GM23338 (cell line): ENCODE results near the gene TEX30. TPM values are rescaled to one million over a fixed set of nuclear protein-coding genes. Genes with fewer than 3 reads are reported as not detected.

ENCODE experiments used
- ATAC-seq: fragments of 200-7000 bp; cut with Tn5 transposase; 3 replicates; pipeline ENCODE4 v1.9.1; 2020
- DNase-seq: peaks from one replicate; pipeline ENCODE4 v3.0.0-alpha.2; 2015; ENCODE audit warnings: low spot score
- H2AFZ ChIP-seq: fragments of 200-600 bp; sonication (generic); 2 replicates; pipeline ENCODE4 v1.8.0; 2016; ENCODE audit warnings: antibody characterized with exemption, mild to moderate bottlenecking, moderate library complexity
- H3F3A ChIP-seq: fragments of 200-600 bp; sonication (generic); replicated peaks from 2 replicates; pipeline ENCODE4 v1.8.0; 2017; ENCODE audit warnings: antibody characterized with exemption, mixed run types, low read depth
- H3K27ac ChIP-seq: fragments of 200-600 bp; sonication (generic); 2 replicates; pipeline ENCODE4 v1.6.1; 2016; ENCODE audit warnings: low read depth
- H3K27me3 ChIP-seq: fragments of 200-600 bp; sonication (generic); 2 replicates; pipeline ENCODE4 v1.8.0; 2016; ENCODE audit warnings: mild to moderate bottlenecking, mixed run types, moderate library complexity; ENCODE audit not compliant: insufficient read depth
- H3K36me3 ChIP-seq: fragments of 200-600 bp; sonication (generic); 2 replicates; pipeline ENCODE4 v1.8.0; 2016; ENCODE audit warnings: mild to moderate bottlenecking; ENCODE audit not compliant: insufficient read depth
- H3K4me1 ChIP-seq: fragments of 200-600 bp; sonication (generic); 2 replicates; pipeline ENCODE4 v1.8.0; 2016; ENCODE audit warnings: mild to moderate bottlenecking, moderate library complexity; ENCODE audit not compliant: insufficient read depth
- H3K4me2 ChIP-seq: fragments of 200-600 bp; sonication (generic); 2 replicates; pipeline ENCODE4 v1.7.1; 2017; ENCODE audit warnings: mixed run types
- H3K4me3 ChIP-seq: fragments of 200-600 bp; sonication (generic); 2 replicates; pipeline ENCODE4 v1.6.1; 2016; ENCODE audit warnings: mixed run types
- H3K79me2 ChIP-seq: fragments of 200-600 bp; sonication (generic); replicated peaks from 2 replicates; pipeline ENCODE4 v1.8.0; 2017; ENCODE audit warnings: mild to moderate bottlenecking; ENCODE audit not compliant: insufficient read depth
- H3K9me2 ChIP-seq: fragments of 200-600 bp; sonication (generic); 2 replicates; pipeline ENCODE4 v1.8.0; 2017; ENCODE audit not compliant: insufficient read depth
- H4K20me1 ChIP-seq: fragments of 200-600 bp; sonication (generic); replicated peaks from 2 replicates; pipeline ENCODE4 v1.8.0; 2017; ENCODE audit warnings: mild to moderate bottlenecking; ENCODE audit not compliant: insufficient read depth
- H3K27ac Mint-ChIP-seq: 2 replicates; pipeline ENCODE4 v1.8.0; 2020; ENCODE audit warnings: inconsistent platforms, mild to moderate bottlenecking, moderate library complexity, mixed read lengths
- H3K27me3 Mint-ChIP-seq: 3 replicates; pipeline ENCODE4 v1.8.0; 2022; ENCODE audit warnings: low read depth, mild to moderate bottlenecking, moderate library complexity, mixed read lengths, inconsistent platforms; ENCODE audit not compliant: insufficient read depth, poor library complexity
- H3K36me3 Mint-ChIP-seq: 3 replicates; pipeline ENCODE4 v1.8.0; 2021; ENCODE audit warnings: low read depth, mild to moderate bottlenecking, inconsistent platforms, moderate library complexity, mixed read lengths
- H3K4me1 Mint-ChIP-seq: 3 replicates; pipeline ENCODE4 v1.8.0; 2020; ENCODE audit warnings: mild to moderate bottlenecking, inconsistent platforms, mixed read lengths
- H3K4me3 Mint-ChIP-seq: 3 replicates; pipeline ENCODE4 v1.8.0; 2021; ENCODE audit warnings: moderate library complexity, mild to moderate bottlenecking, inconsistent platforms, mixed read lengths
- H3K9me3 Mint-ChIP-seq: 3 replicates; pipeline ENCODE4 v1.8.0; 2020; ENCODE audit warnings: moderate library complexity, mild to moderate bottlenecking, inconsistent platforms, mixed read lengths
- CREB1 ChIP-seq: fragments of 250-450 bp; sonication (Bioruptor Pico); IDR thresholded peaks from 2 replicates; pipeline ENCODE4 v1.5.0; 2020; ENCODE audit warnings: low read depth, mild to moderate bottlenecking, moderate library complexity
- CTCF ChIP-seq, 2 experiments: fragments of 200-600 bp in 1 of 2; sonication (generic) in 1 of 2; conservative IDR thresholded peaks; 2 replicates each; pipeline versions ENCODE4 v1.5.1 to v1.6.1; 2016 to 2017; ENCODE audit warnings: antibody characterized with exemption in 2 of 2, low read depth in 2 of 2, mild to moderate bottlenecking in 2 of 2, moderate library complexity in 1 of 2
- ETS1 ChIP-seq: IDR thresholded peaks from 2 replicates; pipeline ENCODE4 v1.6.1; 2016; ENCODE audit warnings: antibody characterized with exemption
- EZH2 ChIP-seq: fragments of 200-600 bp; sonication (generic); IDR thresholded peaks from one replicate; pipeline ENCODE4 v1.8.0; 2017; ENCODE audit warnings: antibody characterized with exemption, mild to moderate bottlenecking, low read depth; ENCODE audit not compliant: unreplicated experiment
- EZH2phosphoT487 ChIP-seq: fragments of 200-600 bp; sonication (generic); IDR thresholded peaks from one replicate; pipeline ENCODE4 v1.8.1; 2018; ENCODE audit warnings: antibody characterized with exemption; ENCODE audit not compliant: unreplicated experiment
- JUNB ChIP-seq: IDR thresholded peaks from one replicate; pipeline ENCODE4 v1.6.1; 2016; ENCODE audit warnings: antibody characterized with exemption; ENCODE audit not compliant: unreplicated experiment
- NANOG ChIP-seq: IDR thresholded peaks from 2 replicates; pipeline ENCODE4 v1.6.1; 2016; ENCODE audit warnings: antibody characterized with exemption, borderline replicate concordance
- POLR2AphosphoS5 ChIP-seq: IDR thresholded peaks from 2 replicates; pipeline ENCODE4 v1.6.1; 2016; ENCODE audit warnings: antibody characterized with exemption, low read depth
- REST ChIP-seq: IDR thresholded peaks from one replicate; pipeline ENCODE4 v1.6.1; 2018; ENCODE audit warnings: antibody characterized with exemption; ENCODE audit not compliant: unreplicated experiment
- STAT1 ChIP-seq: IDR thresholded peaks from one replicate; pipeline ENCODE4 v1.6.1; 2016; ENCODE audit warnings: antibody characterized with exemption; ENCODE audit not compliant: unreplicated experiment
- ZNF114 ChIP-seq: fragments of 250-450 bp; sonication (Bioruptor Pico); IDR thresholded peaks from 2 replicates; pipeline ENCODE4 v1.5.0; 2020; ENCODE audit warnings: mild to moderate bottlenecking, moderate library complexity
- ZNF331 ChIP-seq: fragments of 250-450 bp; sonication (Bioruptor Pico); IDR thresholded peaks from 2 replicates; pipeline ENCODE4 v1.5.0; 2020; ENCODE audit warnings: low read depth, mild to moderate bottlenecking, moderate library complexity
- ZNF462 ChIP-seq: fragments of 250-450 bp; sonication (Bioruptor Pico); IDR thresholded peaks from 2 replicates; pipeline ENCODE4 v1.5.0; 2020; ENCODE audit warnings: mild to moderate bottlenecking, moderate library complexity
- long read RNA-seq: library from polyadenylated mRNA; unstranded; transcript quantifications from one replicate; pipeline ENCODE4 v2.0.0, GENCODE V29; 2020; ENCODE audit not compliant: unreplicated experiment
- polyA plus RNA-seq: library from polyadenylated mRNA; unstranded; fragments of >200 nt; fragmentation: Nextera tagmentation; extraction: Ambion mirVana; gene quantifications from 2 replicates; pipeline ENCODE4 v1.2.1, GENCODE V29; 2016
- total RNA-seq: library from RNA; depleted of rRNA; stranded (reverse); fragments of >200 nt; shearing (Covaris generic); gene quantifications from 2 replicates; pipeline ENCODE4 v1.2.3, GENCODE V29; 2014; rRNA removed

Gene TEX30
- 6.3 and 10.5 TPM in 2 replicates for total RNA-seq
- polyA plus RNA-seq = 28.2 and 30.3 TPM in 2 replicates
- long read RNA-seq, transcript TEX30-206 (6 exons, 1,165 nt) = major isoform, 10 of 18 reads
- long read RNA-seq, partial matches to known transcripts = 0 of 18 reads
- long read RNA-seq, other reads (novel, unspliced or antisense) = 3 of 18 reads

- Mint-ChIP-seq H3K4me1 (peaks cover 14% of the 10 kb centered on the region), H3K27me3 (peaks cover 19% of the 10 kb centered on the region), H3K4me3 (peak within 1 kb of the TSS; percentile 87), H3K27ac (no peak within 1 kb of the TSS), H3K9me3 (no peaks in the 10 kb centered on the region; the same call in 2 of the 3 replicates), H3K36me3 (peaks cover 6% of the 10 kb centered on the region)
- Histone ChIP-seq H3K4me2 (peak within 1 kb of the TSS; percentile 95), H3K36me3 (no peaks in the 10 kb centered on the region), H4K20me1 (no peaks in the 10 kb centered on the region; the same call in 1 of the 2 replicates), H3K27ac (no peak within 1 kb of the TSS), H3K4me1 (no peaks in the 10 kb centered on the region; the same call in 1 of the 2 replicates), H3K79me2 (no peaks in the 10 kb centered on the region), H3K4me3 (peak within 1 kb of the TSS; percentile 81), H3K27me3 (peaks cover 30% of the 10 kb centered on the region), H2AFZ (peak within 1 kb of the TSS; percentile 96), H3F3A (no peaks in the 10 kb centered on the region), H3K9me2 (no peaks in the 10 kb centered on the region)
- DNase-seq = peak; percentile 82
- TF ChIP-seq STAT1 (no peak), NANOG (no peak), EZH2phosphoT487 (no peak), ZNF114 (no peak), CREB1 (CRISPR knock-in tag) (0 out of 2 replicates have a peak, but pooled peaks have one; percentile 40), EZH2 (no peak), ZNF331 (CRISPR knock-in tag) (no peak), JUNB (no peak), ETS1 (0 out of 2 replicates have a peak, but pooled peaks have one; percentile 0), CTCF (conservative IDR thresholded peaks at IDR 0.05; ENCODE audit: low read depth in 2 of 2) (no peak), REST (no peak), POLR2AphosphoS5 (peak; percentile 94), ZNF462 (CRISPR knock-in tag) (no peak)
- peak; percentile 92 for ATAC-seq
Observed at GRCh38 chr13:102773441-102774213, at the start of gene TEX30. TSS of gene TEX30 (minus strand) at chr13:102773786. CDS start at chr13:102770026, 3,760 bp downstream.
